ENCODE data around the gene ZNF688. TPM values are rescaled to one million over a fixed set of nuclear protein-coding genes. Genes with fewer than 3 reads are reported as not detected.
"Not testable (repeated sequence)": the region's sequence is repeated elsewhere in the genome, so short reads cannot be mapped to it uniquely, and the experiment has no call there.

The ZNF688 gene
- total RNA-seq, 4 donors from 2014 or later = 15.9 to 22.1 (median 20.8) TPM

GRCh38 chr16:30601966-30602365 lies 30.5 kb upstream of the ZNF688 start:
- H3K9me3 ChIP-seq = no peaks in the 10 kb centered on the region
- peaks cover 0 to 11% (median 0%) of the 10 kb centered on the region in 3 donors for H3K4me1 ChIP-seq
- H3K36me3 ChIP-seq = peaks cover 0 to 52% of the 10 kb centered on the region in 2 donors
- TF ChIP-seq, protein P1, sequence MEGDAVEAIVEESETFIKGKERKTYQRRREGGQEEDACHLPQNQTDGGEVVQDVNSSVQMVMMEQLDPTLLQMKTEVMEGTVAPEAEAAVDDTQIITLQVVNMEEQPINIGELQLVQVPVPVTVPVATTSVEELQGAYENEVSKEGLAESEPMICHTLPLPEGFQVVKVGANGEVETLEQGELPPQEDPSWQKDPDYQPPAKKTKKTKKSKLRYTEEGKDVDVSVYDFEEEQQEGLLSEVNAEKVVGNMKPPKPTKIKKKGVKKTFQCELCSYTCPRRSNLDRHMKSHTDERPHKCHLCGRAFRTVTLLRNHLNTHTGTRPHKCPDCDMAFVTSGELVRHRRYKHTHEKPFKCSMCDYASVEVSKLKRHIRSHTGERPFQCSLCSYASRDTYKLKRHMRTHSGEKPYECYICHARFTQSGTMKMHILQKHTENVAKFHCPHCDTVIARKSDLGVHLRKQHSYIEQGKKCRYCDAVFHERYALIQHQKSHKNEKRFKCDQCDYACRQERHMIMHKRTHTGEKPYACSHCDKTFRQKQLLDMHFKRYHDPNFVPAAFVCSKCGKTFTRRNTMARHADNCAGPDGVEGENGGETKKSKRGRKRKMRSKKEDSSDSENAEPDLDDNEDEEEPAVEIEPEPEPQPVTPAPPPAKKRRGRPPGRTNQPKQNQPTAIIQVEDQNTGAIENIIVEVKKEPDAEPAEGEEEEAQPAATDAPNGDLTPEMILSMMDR (IDR thresholded peaks at IDR 0.05) = no peak
- TF ChIP-seq POLR2AphosphoS5 (IDR thresholded peaks at IDR 0.05) (no peak), POLR2A (IDR thresholded peaks at IDR 0.05) (no peak), EP300 (IDR thresholded peaks at IDR 0.05) (no peak)
- 69 to 80% methylated on average over 4 of the region's 4 CpGs for WGBS, 2 donors (ENCODE audit: low coverage in 1 of 2)
- no peak overlapping the region for H3K4me3 ChIP-seq
- peak overlapping the region in 1 of 4 donors; percentile 14 for H3K27ac ChIP-seq
- no peak for ATAC-seq
- H3K27me3 ChIP-seq = no peaks in the 10 kb centered on the region

DNA sequence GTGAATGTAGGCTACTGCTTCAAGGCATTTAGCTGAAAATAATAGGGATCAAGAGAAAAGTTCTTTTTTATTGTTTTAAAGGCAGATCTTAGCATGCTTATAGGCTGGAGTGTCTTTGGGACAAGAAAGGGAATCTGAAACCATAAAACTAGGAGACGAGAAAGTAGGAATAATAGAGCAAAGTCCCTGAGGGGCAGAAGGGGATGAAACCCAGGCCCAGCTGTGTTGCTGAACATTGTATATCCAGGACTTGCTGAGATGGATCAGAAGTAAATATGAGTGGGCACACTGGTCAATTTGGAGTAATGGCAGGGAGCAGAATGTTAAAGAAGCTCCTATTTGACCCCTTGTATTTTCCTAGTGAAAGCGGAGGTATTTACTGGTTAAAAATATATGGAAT lies 29.4 kb upstream of the ZNF688 start:
- Histone ChIP-seq H3K4me3 (no peak overlapping the region), H3K9me3 (no peaks in the 10 kb centered on the region), H3K4me1 (peaks cover 0 to 11% (median 0%) of the 10 kb centered on the region in 3 donors), H3K36me3 (peaks cover 0 to 42% of the 10 kb centered on the region in 2 donors), H3K27ac (no peak overlapping the region), H3K27me3 (no peaks in the 10 kb centered on the region)
- no peak for ATAC-seq
- TF ChIP-seq, protein P1 (IDR thresholded peaks at IDR 0.05) = no peak
- TF ChIP-seq POLR2AphosphoS5 (IDR thresholded peaks at IDR 0.05) = no peak
- no peak for TF ChIP-seq EP300 (IDR thresholded peaks at IDR 0.05)
- TF ChIP-seq POLR2A (IDR thresholded peaks at IDR 0.05) = no peak
- WGBS, 2 donors (ENCODE audit: low coverage in 1 of 2) = 93 to 100% methylated on average over 2 of the region's 2 CpGs

GRCh38 chr16:30600215-30600614 lies 28.7 kb upstream of the ZNF688 start:
- 87 to 100% methylated on average over 3 of the region's 3 CpGs for WGBS, 2 donors (ENCODE audit: low coverage in 1 of 2)

GRCh38 chr16:30592871-30593270 lies 21.4 kb upstream of the ZNF688 start:
- Histone ChIP-seq H3K9me3 (no peaks in the 10 kb centered on the region), H3K36me3 (peaks cover 0 to 7% of the 10 kb centered on the region in 2 donors), H3K4me3 (no peak overlapping the region), H3K4me1 (no peaks in the 10 kb centered on the region), H3K27me3 (no peaks in the 10 kb centered on the region), H3K27ac (no peak overlapping the region)
- WGBS, 2 donors (ENCODE audit: low coverage in 1 of 2) = 99 to 100% methylated on average over 1 to 4 of the region's 4 CpGs
- TF ChIP-seq, protein P1 (IDR thresholded peaks at IDR 0.05) = no peak
- TF ChIP-seq POLR2A (IDR thresholded peaks at IDR 0.05) (no peak), EP300 (IDR thresholded peaks at IDR 0.05) (no peak), POLR2AphosphoS5 (IDR thresholded peaks at IDR 0.05) (no peak)
- ATAC-seq = no peak

More at GRCh38 chr16:30600215-30600614, 28.7 kb upstream of the ZNF688 start:
- Histone ChIP-seq H3K27me3 (no peaks in the 10 kb centered on the region), H3K9me3 (no peaks in the 10 kb centered on the region), H3K27ac (no peak overlapping the region), H3K36me3 (peaks cover 0 to 34% of the 10 kb centered on the region in 2 donors), H3K4me1 (peaks cover 0 to 11% (median 0%) of the 10 kb centered on the region in 3 donors), H3K4me3 (no peak overlapping the region)
- TF ChIP-seq POLR2AphosphoS5 (IDR thresholded peaks at IDR 0.05) = no peak
- TF ChIP-seq EP300 (IDR thresholded peaks at IDR 0.05) = no peak
- no peak for TF ChIP-seq POLR2A (IDR thresholded peaks at IDR 0.05)
- TF ChIP-seq, protein P1 (IDR thresholded peaks at IDR 0.05) = no peak
- no peak for ATAC-seq

DNA sequence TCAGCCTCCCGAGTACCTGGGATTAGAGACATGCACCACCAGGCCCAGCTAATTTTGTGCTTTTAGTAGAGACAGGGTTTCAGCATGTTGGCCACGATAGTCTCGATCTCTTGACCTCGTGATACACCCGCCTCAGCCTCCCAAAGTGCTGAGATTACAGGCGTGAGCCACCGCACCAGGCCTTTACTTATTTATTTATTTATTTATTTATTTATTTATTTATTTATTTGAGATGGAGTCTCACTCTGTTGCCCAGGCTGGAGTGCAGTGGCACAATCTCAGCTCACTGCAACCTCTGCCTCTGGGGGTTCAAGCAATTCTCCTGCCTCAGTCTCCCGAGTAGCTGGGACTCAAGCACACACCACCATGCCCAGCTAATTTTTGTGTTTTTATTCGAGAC lies 19.4 kb upstream of the ZNF688 start:
- ATAC-seq = not testable (repeated sequence)
- H3K4me1 ChIP-seq = peaks cover 0 to 15% (median 3%) of the 10 kb centered on the region in 3 donors
- 94 to 99% methylated on average over 9 of the region's 9 CpGs for WGBS, 2 donors (ENCODE audit: low coverage in 1 of 2)

DNA sequence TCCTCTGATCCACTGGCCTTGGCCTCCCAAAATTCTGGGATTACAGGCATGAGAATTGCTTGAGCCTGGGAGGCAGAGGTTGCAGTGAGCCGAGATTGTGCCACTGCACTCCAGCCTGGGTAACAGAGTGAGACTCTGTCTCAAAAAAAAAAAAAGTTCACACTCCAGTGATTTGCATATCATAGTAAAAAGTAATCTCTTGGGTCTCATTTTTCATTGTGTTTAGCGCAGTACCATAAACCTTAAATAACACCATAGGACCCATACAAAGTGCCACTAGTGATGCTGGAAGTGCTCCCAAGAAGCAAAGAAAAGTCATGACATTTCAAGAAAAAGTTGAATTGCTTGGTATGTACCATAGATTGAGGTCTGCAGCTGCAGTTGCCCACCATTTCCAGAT lies 18.1 kb upstream of the ZNF688 start:
- H3K4me3 ChIP-seq, H3K36me3 ChIP-seq, H3K27ac ChIP-seq, ATAC-seq, H3K9me3 ChIP-seq, H3K27me3 ChIP-seq: not testable (repeated sequence)
- 90 to 100% methylated on average over 1 to 2 of the region's 2 CpGs for WGBS, 2 donors (ENCODE audit: low coverage in 1 of 2)
- H3K4me1 ChIP-seq = peaks cover 0 to 22% (median 7%) of the 10 kb centered on the region in 3 donors

More for the DNA sequence above, 19.4 kb upstream of the ZNF688 start:
- H3K27ac ChIP-seq, H3K36me3 ChIP-seq, H3K9me3 ChIP-seq, H3K4me3 ChIP-seq, H3K27me3 ChIP-seq: not testable (repeated sequence)
